OCI-LY1 (cell line): ENCODE measurements around the gene DAPK2.
A peak's percentile ranks its signal among the peaks of the same experiment; 100 is the strongest.

ENCODE experiments used
- H2AFZ ChIP-seq: fragments of 200-600 bp; sonication (generic), shearing (Covaris generic); 2 replicates; pipeline ENCODE4 v1.6.0; 2014; ENCODE audit warnings: antibody characterized with exemption, mild to moderate bottlenecking, low read length
- H3F3A ChIP-seq: fragments of 200-600 bp; sonication (generic), shearing (Covaris generic); 2 replicates; pipeline ENCODE4 v1.6.0; 2014; ENCODE audit warnings: mild to moderate bottlenecking, antibody characterized with exemption, low read length, moderate library complexity; ENCODE audit not compliant: insufficient read depth
- H3K27ac ChIP-seq: fragments of 200-600 bp; sonication (generic); 2 replicates; pipeline ENCODE4 v1.5.1; 2014; ENCODE audit warnings: low read length, mixed run types, mild to moderate bottlenecking, low read depth; ENCODE audit not compliant: poor library complexity, severe bottlenecking
- H3K27me3 ChIP-seq: fragments of 200-600 bp; sonication (generic); 2 replicates; pipeline ENCODE4 v1.6.0; 2014; ENCODE audit warnings: antibody characterized with exemption, mild to moderate bottlenecking, low read length, moderate library complexity; ENCODE audit not compliant: insufficient read depth
- H3K36me3 ChIP-seq: fragments of 200-600 bp; sonication (generic); 2 replicates; pipeline ENCODE4 v1.6.1; 2014; ENCODE audit warnings: mild to moderate bottlenecking, antibody characterized with exemption, low read length, moderate library complexity, mixed read lengths; ENCODE audit not compliant: insufficient read depth
- H3K4me1 ChIP-seq: fragments of 200-600 bp; sonication (generic); 2 replicates; pipeline ENCODE4 v1.5.1; 2014; ENCODE audit warnings: mild to moderate bottlenecking, low read length, moderate library complexity; ENCODE audit not compliant: insufficient read depth, severe bottlenecking
- H3K4me2 ChIP-seq: fragments of 200-600 bp; sonication (generic), shearing (Covaris generic); 2 replicates; pipeline ENCODE4 v1.6.1; 2014; ENCODE audit warnings: low read length
- H3K4me3 ChIP-seq: fragments of 200-600 bp; sonication (generic); 2 replicates; pipeline ENCODE4 v1.5.1; 2014; ENCODE audit warnings: low read length, low read depth, mild to moderate bottlenecking, mixed read lengths; ENCODE audit not compliant: poor library complexity, severe bottlenecking
- H3K79me2 ChIP-seq: fragments of 200-600 bp; shearing (Covaris generic); 2 replicates; pipeline ENCODE4 v1.6.1; 2016; ENCODE audit warnings: mixed run types, low read length, mixed read lengths; ENCODE audit not compliant: insufficient read depth
- H3K9ac ChIP-seq: fragments of 200-600 bp; sonication (generic), shearing (Covaris generic); 2 replicates; pipeline ENCODE4 v1.6.1; 2014; ENCODE audit warnings: mild to moderate bottlenecking, low read length, mixed read lengths
- H3K9me2 ChIP-seq: fragments of 200-600 bp; sonication (generic), shearing (Covaris generic); 2 replicates; pipeline ENCODE4 v1.6.1; 2014; ENCODE audit warnings: low read depth, mild to moderate bottlenecking, low read length, mixed read lengths
- H3K9me3 ChIP-seq: fragments of 200-600 bp; shearing (Covaris generic); 2 replicates; pipeline ENCODE4 v1.6.1; 2014; ENCODE audit warnings: low read length, mixed read lengths
- H4K20me1 ChIP-seq: fragments of 200-600 bp; sonication (generic), shearing (Covaris generic); 2 replicates; pipeline ENCODE4 v1.6.0; 2016; ENCODE audit warnings: mild to moderate bottlenecking, low read length; ENCODE audit not compliant: insufficient read depth
- CTCF ChIP-seq: fragments of 200-600 bp; sonication (generic), shearing (Covaris generic); IDR thresholded peaks from 2 replicates; pipeline ENCODE4 v1.5.1; 2017; ENCODE audit warnings: mild to moderate bottlenecking, antibody characterized with exemption, low read length, moderate library complexity, mixed read lengths
- EZH2 ChIP-seq: fragments of 200-600 bp; sonication (generic), shearing (Covaris generic); IDR thresholded peaks from 2 replicates; pipeline ENCODE4 v1.8.0; 2017; ENCODE audit warnings: borderline replicate concordance, mixed run types, mild to moderate bottlenecking, antibody characterized with exemption, low read length, moderate library complexity, mixed read lengths

Gene DAPK2

GRCh38 chr15:63986185-63986680 lies 60.1 kb downstream of the DAPK2 start:
- Histone ChIP-seq H3K27ac (peak overlapping the region; percentile 74), H3F3A (no peaks in the 10 kb centered on the region), H3K9me2 (no peaks in the 10 kb centered on the region), H3K4me2 (peak overlapping the region; percentile 26; the same call in 1 of the 2 replicates), H3K4me3 (no peak overlapping the region), H3K36me3 (no peaks in the 10 kb centered on the region), H2AFZ (no peak overlapping the region), H3K4me1 (peaks cover 60% of the 10 kb centered on the region), H3K79me2 (no peaks in the 10 kb centered on the region), H3K27me3 (no peaks in the 10 kb centered on the region), H4K20me1 (no peaks in the 10 kb centered on the region), H3K9me3 (no peaks in the 10 kb centered on the region), H3K9ac (no peak overlapping the region; the same call in 1 of the 2 replicates)
- TF ChIP-seq EZH2 (no peak), CTCF (no peak)

- Histone ChIP-seq H3K4me2 (no peak overlapping the region), H3K9ac (no peak overlapping the region)
These were observed 60.8 kb downstream of the DAPK2 start for GRCh38 chr15:63985221-63986184.

GRCh38 chr15:63984331-63984730 lies 62.0 kb downstream of the DAPK2 start:
- no peaks in the 10 kb centered on the region for H3K27me3 ChIP-seq
- no peaks in the 10 kb centered on the region for H3F3A ChIP-seq
- no peaks in the 10 kb centered on the region for H3K9me2 ChIP-seq
- H3K9me3 ChIP-seq = no peaks in the 10 kb centered on the region
- no peak overlapping the region for H3K9ac ChIP-seq
- H3K4me3 ChIP-seq = no peak overlapping the region
- no peaks in the 10 kb centered on the region for H3K79me2 ChIP-seq
- TF ChIP-seq EZH2 (no peak), CTCF (no peak)
- H2AFZ ChIP-seq = no peak overlapping the region
- H3K36me3 ChIP-seq = no peaks in the 10 kb centered on the region
- no peak overlapping the region for H3K4me2 ChIP-seq
- H4K20me1 ChIP-seq = no peaks in the 10 kb centered on the region
- peaks cover 50% of the 10 kb centered on the region for H3K4me1 ChIP-seq
- no peak overlapping the region for H3K27ac ChIP-seq

More at GRCh38 chr15:63985221-63986184, 60.8 kb downstream of the DAPK2 start:
- Histone ChIP-seq H3K9me3 (no peaks in the 10 kb centered on the region), H3K27me3 (no peaks in the 10 kb centered on the region), H4K20me1 (no peaks in the 10 kb centered on the region), H3K36me3 (no peaks in the 10 kb centered on the region), H2AFZ (no peak overlapping the region), H3K27ac (peak overlapping the region; percentile 74), H3F3A (no peaks in the 10 kb centered on the region), H3K4me3 (no peak overlapping the region), H3K9me2 (no peaks in the 10 kb centered on the region), H3K79me2 (no peaks in the 10 kb centered on the region), H3K4me1 (peaks cover 53% of the 10 kb centered on the region)
- TF ChIP-seq EZH2 (no peak), CTCF (no peak)
